ENCODE results near the gene BRME1.
"Not testable (repeated sequence)": the region's sequence is repeated elsewhere in the genome, so short reads cannot be mapped to it uniquely, and the experiment has no call there.

The BRME1 gene

GRCh38 chr19:13926715-13927114 is 20.8 kb upstream of the BRME1 start:
- no peak for DNase-seq (ENCODE audit: low read depth)

GRCh38 chr19:13926010-13926409 is 20.1 kb upstream of the BRME1 start:
- no peak for DNase-seq (ENCODE audit: low read depth)

GRCh38 chr19:13923194-13923987 is 17.5 kb upstream of the BRME1 start:
- no peak for DNase-seq (ENCODE audit: low read depth)

- DNase-seq (ENCODE audit: low read depth), result not testable (repeated sequence)
Observed at GRCh38 chr19:13922118-13922517, 16.2 kb upstream of the BRME1 start.

- DNase-seq (ENCODE audit: low read depth), result no peak
Observed at GRCh38 chr19:13920940-13921747, 15.2 kb upstream of the BRME1 start.

GRCh38 chr19:13920524-13920923 is 14.6 kb upstream of the BRME1 start:
- DNase-seq (ENCODE audit: low read depth), result no peak

- no peak for DNase-seq (ENCODE audit: low read depth)
Observed at GRCh38 chr19:13918726-13919411, 13.0 kb upstream of the BRME1 start.

GRCh38 chr19:13917888-13918406 is 12.0 kb upstream of the BRME1 start:
- DNase-seq (ENCODE audit: low read depth), result no peak

GRCh38 chr19:13914777-13915176 is 8.9 kb upstream of the BRME1 start:
- DNase-seq (ENCODE audit: low read depth), result no peak

GRCh38 chr19:13913352-13913751 is 7.4 kb upstream of the BRME1 start:
- no peak for DNase-seq (ENCODE audit: low read depth)

- DNase-seq (ENCODE audit: low read depth), result no peak
Observed at GRCh38 chr19:13909430-13909829, 3.5 kb upstream of the BRME1 start.

GRCh38 chr19:13908674-13909073 is 2.8 kb upstream of the BRME1 start:
- DNase-seq (ENCODE audit: low read depth), result no peak

- no peak for DNase-seq (ENCODE audit: low read depth)
Observed at GRCh38 chr19:13906910-13907309, 993 bp upstream of the BRME1 start.

GRCh38 chr19:13906521-13906904 is 596 bp upstream of the BRME1 start:
- no peak for DNase-seq (ENCODE audit: low read depth)

GRCh38 chr19:13902993-13903555 is 2.8 kb downstream of the BRME1 start:
- no peak for DNase-seq (ENCODE audit: low read depth)

GRCh38 chr19:13899912-13900584 is 5.9 kb downstream of the BRME1 start:
- DNase-seq (ENCODE audit: low read depth), result no peak

- no peak for DNase-seq (ENCODE audit: low read depth)
Observed at GRCh38 chr19:13899393-13899792, 6.5 kb downstream of the BRME1 start.

GRCh38 chr19:13896227-13896626 is 9.7 kb downstream of the BRME1 start:
- no peak for DNase-seq (ENCODE audit: low read depth)

- no peak for DNase-seq (ENCODE audit: low read depth)
Observed at GRCh38 chr19:13894552-13894951, 11.4 kb downstream of the BRME1 start.

- no peak for DNase-seq (ENCODE audit: low read depth)
Observed at GRCh38 chr19:13892870-13893269, 13.0 kb downstream of the BRME1 start.

- no peak for DNase-seq (ENCODE audit: low read depth)
Observed at GRCh38 chr19:13890136-13890535, 15.8 kb downstream of the BRME1 start.

- no peak for DNase-seq (ENCODE audit: low read depth)
Observed at GRCh38 chr19:13888281-13888680, 17.6 kb downstream of the BRME1 start.

Measured in activated gamma-delta T cell treated with anti-CD3 and anti-CD28 coated beads, Interleukin-2, amount 50 U/mL, for 16 hours (primary cell).